Measurements from ENCODE around the gene SLC9C1.

Gene SLC9C1

GRCh38 chr3:112101916-112102315 is 192.1 kb downstream of the SLC9C1 start:
- DNase-seq: no peak

GRCh38 chr3:112097378-112097777 is 196.6 kb downstream of the SLC9C1 start:
- no peak for DNase-seq

DNA sequence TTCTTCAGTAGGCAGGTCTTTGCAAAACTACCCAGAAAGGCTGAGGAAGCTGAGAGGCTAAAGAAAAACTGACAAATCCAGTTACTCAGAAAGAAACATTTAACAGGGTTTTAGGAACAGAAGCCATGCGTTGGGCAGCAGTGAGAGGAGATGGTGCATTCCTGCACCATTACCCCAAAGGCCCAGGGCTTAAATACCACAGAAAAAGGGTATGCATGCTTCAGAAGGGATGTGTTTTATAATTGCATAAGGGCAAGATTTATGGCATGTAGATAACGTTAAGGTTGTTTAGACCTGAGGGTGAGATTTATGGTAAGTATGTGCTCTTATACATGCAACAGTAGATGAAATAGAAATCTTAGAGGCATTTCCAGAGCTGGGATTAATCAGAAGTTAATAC is 197.8 kb downstream of the SLC9C1 start:
- DNase-seq: no peak

DNA sequence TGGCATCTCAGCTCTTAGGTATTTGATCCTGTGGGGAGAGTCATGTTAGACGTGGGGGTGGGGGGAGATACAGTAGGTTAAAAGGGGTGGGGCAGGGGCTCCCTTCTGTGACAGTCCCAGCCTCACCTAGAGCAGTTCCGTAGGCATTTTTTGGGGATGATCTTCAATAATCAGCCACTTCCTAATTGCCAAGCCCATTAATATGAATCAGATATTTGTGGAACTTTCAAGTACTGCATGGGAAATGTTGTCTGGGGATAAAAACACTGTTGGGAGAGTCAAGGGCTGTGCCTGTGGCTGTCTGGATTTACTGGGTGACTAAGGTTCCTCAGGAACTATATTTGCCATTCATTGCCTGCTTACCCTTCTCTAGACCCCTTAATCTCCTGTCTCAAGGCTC is 198.3 kb downstream of the SLC9C1 start:
- no peak for DNase-seq

GRCh38 chr3:112093180-112093522 is 200.9 kb downstream of the SLC9C1 start:
- no peak for DNase-seq

DNA sequence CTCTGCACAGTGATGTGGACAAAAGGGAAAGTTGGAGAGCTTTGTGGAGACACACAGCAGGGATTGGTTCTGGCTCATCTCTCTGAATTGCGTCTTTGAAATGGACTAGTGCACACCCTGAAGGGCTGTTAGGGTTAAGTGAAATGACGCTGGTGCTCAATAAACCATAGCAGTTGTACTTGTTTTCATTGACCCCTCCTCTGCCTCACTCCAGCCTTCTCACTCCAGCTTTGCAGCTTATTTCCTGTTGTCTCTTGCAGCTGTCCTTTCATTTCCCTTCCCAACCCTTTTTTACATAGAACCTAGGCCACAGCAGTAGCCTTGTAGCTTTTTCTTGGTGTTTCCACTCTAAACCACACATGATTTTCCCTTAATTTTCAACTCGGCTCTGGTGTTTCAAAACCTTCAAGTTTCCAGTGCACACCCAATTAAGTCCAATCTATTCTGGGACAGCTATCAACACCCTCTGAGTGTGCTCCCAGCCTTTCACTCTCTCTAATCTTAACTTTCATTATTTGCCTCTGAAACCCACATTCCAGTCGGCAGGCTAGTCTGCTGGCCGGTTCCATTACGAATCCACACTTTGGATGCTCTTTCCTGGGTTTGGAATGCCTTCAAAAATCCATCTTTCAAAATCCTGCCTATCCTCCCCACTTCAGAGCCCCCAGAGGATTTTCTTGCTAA is 201.4 kb downstream of the SLC9C1 start:
- DNase-seq: no peak

- no peak for DNase-seq
Observed at GRCh38 chr3:112090887-112091586, 203.0 kb downstream of the SLC9C1 start.

Measured in NCI-H1930 (cell line).